Renal pelvis (tissue), 4 donors: ENCODE data around the gene PBX4. TPM values are rescaled to one million over a fixed set of nuclear protein-coding genes. Genes with fewer than 3 reads are reported as not detected.

Source experiments
- DNase-seq: peaks from one replicate; pipeline ENCODE4 v3.0.0-alpha.2; 2013
- polyA plus RNA-seq, 3 donors: library from polyadenylated mRNA; unstranded; fragments of 120-200 nt; gene quantifications; one replicate each; pipeline ENCODE4 v1.2.1, GENCODE V29; 2013; ENCODE audit not compliant: insufficient read length in 3 of 3

Gene PBX4
- polyA plus RNA-seq, 3 donors, result 3.8 to 7.6 (median 5.8) TPM

DNA sequence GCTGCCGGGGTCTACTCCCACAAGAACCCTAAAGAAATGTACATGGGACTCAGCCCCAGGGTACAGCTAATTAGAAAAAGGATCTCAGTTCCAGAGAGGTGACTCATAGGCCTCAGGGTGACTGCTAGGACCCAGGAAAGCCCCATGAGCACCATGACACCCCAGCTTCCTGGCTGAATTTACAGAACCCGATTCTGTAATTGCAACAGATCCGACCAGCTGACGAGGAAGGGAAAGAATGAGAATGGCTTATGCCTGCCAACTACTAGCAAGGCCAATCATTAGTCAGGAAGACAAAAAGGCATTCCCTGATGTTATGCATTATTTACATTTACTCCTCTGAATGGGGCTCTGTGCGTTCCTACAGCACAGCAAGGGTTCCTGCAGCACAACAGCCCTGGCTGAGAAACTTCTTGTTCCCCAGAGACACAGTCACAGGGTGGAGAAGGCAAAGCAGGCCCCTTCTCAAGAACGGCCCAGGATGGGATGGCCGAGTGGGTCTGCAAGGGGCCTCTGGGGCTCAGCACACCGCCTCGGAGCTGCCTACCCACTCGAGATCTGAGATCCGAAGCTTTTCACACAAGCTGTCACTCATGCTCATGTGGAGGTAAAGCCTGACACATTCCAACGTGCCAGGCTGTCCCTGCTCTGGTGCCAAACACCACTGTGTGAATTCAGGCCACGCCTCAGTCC, 27.2 kb downstream of the PBX4 start:
- DNase-seq, result no peak

DNA sequence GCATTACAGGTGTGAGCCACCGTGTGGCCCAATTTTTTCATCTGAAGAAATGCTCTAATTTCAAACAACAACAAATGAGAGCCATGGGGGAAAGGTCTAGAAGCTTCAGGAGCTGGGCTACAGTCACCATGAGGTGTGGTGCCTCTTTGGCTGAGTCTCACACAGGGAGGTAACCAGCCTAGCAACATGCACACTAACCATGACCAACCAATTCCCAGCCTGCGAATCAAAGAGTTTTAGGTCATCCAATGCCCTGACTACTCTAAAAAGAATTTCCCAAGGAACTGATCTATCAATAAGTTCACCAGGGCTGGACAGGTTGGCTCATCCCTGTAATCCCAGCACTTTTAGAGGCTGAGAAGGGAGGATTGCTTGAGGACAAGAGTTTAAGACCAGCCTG, 29.9 kb downstream of the PBX4 start:
- DNase-seq, result no peak

DNA sequence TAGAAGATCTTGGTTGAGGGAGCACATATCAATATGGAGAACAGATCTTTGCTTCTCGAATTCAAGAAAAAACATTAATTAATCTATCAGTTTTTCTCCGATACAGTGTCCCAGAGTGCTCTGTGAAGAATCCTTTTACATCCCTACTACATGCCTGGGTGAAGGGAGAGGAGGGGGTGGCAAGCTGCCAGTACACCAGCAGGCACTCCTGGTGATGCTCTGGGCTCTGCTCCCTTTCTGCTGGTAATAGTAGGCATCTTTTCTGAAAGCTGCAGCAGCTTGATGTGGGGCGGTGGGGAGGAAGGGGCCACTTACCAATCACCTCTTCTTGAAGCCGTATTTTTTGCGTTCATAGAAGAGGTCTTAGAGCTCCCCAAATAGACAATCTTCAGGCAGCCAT, 30.7 kb downstream of the PBX4 start:
- no peak for DNase-seq

DNA sequence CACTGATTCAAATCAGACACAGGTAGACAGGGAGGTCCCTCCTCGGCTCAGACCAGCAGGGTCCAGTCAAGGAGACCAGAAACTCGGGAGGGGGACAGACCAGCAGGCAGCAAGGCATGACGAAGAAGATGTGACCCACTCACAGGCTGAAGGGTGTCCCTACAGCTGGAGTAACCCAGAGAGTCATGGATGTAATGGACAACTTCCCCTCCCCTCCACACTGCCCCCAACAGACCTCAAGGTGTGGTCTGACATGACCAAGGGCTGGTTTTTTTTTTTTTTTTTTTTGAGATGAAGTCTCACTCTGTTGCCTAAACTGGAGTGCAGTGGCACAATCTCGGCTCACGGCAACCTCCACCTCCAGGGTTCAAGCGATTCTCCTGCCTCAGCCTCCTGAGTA, 34.1 kb downstream of the PBX4 start:
- DNase-seq, result no peak

DNA sequence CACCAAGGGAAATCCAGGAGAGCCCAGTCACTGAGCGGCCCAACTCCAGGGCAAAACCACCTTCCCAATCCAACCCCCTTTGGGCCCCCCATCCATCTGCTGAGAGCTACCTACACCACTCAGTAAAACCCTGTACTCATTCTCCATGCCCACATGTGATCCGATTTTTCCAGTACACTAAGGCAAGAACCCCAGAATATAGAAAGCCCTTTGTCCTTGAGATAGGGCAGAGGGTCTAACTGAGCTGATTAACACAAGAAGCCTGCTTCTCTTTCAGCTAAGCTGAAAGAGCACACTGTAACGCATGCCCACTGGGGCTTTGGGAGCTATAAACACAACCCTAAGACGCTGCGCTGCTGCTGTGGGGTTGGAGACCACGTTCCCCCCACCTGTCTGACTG, 36.0 kb downstream of the PBX4 start:
- no peak for DNase-seq

DNA sequence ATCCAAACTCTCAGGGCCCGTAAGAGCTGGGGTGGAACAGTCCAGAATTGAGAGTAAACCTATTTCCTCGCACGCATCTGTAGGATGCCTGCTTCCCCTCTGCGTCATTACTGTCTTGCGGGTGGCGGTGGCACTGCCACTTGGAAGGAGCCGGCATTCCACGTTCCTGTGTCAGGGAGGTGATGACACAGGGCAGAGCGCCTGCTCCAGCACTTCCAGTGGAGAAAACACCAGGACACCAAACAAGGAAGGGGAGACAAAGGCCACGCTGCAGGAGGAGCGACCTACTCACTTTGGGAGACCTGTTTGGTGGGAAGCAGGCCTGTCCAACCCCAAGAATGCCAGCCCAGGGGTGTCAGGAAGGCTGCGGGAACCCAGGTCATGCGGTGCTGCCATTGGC, 37.1 kb downstream of the PBX4 start:
- DNase-seq, result no peak

DNA sequence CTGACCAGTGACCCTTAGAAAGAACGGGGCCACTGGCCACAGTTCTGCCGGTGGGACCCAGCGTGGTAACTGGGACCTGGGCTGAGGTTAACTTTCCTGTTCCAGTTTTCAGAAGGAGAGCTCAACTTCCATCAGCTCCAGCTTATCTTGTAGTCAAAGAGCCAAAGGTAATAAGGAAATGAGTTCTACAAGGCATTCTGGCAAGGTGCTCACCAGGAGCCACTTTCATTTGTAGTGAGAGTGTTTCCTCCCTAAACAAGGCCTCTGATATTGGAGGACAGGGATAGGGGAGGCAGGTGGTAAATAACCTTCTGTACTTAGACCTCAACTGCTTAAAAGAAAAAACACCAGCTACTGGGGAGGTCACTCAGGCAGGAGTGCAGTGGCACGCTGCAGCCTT, 38.1 kb downstream of the PBX4 start:
- no peak for DNase-seq

DNA sequence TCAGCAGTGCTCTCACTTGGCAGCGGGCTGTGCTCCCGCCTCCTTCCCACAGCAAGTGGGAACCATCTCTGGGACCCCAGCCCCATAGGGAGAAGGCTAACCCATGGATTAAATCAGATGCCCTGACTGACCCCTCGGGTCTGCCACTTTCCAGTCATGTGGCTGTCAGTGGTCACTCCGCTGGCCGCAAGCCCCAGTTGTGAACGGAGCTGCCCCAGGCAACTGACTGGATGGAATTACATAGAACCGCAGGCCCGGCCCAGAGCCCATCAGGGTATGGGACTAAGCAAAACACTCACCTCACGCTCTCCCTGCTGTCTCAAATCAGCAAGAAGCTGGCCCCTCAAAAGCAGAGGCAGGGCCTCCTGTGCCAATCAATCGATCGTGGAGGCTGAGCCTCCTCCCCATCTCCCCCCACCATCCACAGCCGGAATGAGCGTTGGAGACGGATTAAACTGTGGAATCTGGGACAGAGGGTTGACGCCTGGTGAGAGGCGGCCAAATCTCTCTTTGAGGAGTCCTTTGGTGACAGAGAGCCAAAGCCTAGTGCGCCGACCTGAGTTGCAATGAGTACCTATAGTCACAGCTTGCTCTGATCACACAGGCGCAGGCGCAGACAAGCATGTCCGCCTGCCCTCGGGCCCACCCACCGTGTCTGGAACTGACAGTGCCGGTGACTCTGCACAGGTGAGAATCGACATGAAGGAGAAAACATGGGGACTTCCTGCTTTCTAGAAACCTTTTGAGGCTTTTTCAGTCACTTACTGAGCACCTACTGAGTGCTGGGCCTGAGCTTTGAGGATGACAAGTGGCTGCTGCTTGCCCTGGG, 38.7 kb downstream of the PBX4 start:
- no peak for DNase-seq

DNA sequence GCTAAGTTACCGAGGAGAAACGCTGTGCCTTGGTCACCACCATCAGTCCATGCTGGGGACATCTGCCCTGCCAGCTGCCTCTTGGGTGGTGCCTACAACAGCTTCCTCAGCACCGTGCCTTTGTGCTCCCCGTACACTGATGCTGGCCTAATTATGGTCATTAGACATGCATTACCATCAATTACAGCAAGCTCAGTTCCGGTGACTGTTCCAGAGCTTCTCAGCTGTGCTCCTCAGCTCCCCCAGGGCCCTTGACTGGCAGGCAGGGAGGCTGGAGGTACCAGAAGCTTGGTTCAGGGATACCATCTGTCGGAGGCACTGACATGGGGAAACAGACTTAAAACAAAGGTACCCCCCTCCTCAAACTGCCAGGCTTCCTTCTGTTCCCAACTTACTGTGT, 40.2 kb downstream of the PBX4 start:
- no peak for DNase-seq

DNA sequence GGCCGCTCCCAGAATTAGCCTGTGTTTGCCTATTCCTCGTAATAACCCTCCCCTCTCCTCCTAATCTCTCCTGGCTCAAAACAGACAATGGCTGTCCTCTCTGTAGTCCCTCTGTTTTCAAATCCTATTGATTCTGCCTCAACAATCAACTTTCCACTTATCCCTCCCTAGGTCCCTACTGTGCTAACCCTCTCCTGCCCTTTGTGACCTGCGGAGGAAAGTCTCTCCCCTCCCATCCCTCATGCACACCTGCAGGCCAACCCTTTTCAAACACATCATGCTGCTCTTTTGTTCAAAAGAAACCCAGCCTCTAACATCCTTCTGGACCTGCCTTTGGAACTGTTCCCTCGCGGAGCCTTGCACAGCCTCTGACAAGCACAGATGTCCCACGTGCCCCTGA, 43.1 kb downstream of the PBX4 start:
- DNase-seq, result no peak

DNA sequence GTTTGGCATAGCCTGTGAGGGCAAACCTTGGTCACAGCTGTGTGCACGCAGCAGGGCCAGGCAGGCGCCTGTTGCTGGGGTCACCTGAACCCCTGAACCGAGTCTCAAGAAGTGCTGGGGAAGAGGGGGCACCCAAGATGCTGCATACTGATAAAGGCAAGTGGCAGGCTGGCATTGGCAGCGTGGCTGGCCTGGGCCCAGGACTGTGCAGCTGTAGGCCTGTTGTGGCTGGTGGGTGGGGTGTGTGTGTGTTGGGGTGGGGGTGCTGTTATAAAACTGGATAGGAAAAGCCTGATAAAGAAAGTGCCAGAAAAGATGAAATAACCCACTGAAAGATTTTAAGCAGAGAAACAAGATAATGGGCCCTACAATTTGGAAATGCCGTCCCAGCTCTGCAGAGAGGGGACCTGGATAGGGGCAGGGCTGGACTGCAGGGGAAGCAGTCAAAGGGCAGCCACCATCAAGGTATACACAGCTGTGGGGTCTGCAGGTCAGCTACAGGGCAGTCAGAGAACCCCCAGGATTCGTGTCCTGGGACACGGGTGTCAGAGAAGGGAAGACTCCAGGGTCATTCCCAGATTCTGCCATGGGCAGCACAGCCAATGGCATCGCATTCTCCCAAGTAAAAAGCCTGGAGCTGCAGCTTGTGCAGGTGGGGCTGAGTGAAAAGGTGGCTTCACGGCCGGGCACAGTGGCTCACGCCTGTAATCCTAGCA, 47.3 kb downstream of the PBX4 start:
- DNase-seq, result no peak

DNA sequence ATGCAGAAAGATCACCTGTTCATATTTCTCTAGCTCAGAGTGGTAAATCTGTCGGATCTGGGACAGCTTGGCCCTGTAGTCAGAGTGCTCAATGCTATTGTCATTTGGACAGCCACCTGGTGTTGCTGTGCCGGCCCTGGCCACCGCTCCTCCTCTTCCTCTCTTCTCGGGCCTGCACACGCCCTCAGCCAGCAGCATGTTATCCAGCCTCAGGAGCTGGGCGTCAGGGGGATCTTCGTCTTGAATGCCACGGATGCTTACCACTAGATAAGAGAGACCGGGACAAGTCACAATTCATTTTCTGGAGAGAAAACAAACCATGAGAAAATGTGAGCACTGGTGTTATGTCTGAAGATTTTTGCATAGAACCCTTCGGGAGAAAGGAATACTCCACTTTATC, 47.9 kb downstream of the PBX4 start:
- no peak for DNase-seq

DNA sequence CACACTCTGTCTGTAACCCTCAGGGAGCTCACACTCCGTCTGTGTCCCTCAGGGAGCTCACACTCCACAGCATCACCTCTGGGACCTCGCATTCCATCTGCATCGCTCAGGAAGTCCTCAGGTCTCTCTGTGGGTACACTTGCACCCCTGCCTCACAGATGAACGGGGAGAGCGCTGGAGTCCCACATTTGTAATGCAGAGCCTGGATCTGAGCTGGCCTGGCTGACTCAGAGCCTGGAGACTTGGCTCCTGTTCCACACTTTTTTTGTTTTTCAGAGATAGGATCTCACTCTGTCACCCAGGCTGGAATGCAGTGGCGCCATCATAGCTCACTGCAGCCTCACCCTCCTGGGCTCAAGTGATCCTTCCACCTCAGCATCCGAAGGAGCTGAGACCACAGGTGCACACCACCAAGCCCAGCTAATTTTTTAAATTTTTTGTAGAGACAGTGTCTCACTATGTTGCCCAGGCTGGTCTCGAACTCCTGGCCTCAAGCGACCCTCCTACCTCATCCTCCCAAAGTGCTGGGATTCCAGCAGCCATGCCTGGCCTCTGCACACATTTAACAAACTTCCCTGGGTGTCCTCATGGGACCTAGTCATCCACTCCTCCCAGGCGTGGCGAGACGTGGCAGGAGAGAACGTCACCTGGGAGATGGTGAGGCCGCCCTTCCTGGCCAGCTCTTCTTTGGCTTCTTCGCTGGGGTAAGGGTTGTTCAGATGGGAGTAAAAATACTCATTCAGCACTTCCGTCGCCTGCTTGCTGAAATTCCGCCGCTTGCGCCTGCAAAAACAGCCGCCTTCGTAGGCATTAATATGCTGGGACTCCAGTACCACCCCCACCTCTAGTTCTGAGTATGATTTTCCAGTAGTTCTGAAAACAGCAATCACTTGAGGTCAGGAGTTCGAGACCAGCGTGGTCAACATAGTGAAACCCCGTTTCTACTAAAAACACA, 49.4 kb downstream of the PBX4 start:
- no peak for DNase-seq

DNA sequence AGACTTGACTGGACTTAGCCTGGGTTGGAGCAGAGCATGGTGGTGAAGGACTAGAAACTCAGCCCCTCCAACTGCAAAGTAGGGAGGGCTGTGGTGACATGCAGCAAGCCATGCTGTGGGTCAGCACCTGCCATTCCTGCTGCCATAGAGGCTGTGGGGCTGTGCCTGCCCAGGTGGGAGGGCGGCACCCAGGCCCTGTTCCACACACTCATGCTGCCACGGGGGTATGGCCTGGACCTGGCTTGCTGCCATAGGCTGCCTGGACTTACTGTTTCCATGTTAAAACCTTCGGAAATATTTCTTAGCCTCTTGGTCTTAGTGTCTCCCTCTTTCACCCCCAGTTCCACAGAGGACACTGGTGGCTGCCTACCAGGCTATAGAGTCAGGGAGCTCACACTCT, 51.1 kb downstream of the PBX4 start:
- DNase-seq, result no peak

DNA sequence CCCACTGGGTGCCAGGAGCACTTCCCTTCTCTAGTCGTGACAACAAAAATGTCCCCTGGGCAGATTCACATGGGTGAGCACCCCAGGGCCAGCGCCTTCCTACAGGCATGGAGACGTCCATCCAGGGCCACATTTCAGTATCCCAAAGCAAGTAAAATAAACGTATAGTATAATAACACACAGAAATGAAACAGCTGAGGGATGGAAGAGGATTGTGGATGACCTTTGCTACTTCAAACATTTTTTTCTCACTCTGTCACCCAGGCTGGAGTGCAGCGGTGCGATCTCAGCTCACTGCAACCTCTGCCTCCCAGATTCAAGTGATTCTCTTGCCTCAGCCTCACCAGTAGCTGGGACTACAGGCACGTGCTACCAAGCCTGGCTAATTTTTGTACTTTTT, 52.2 kb downstream of the PBX4 start:
- DNase-seq, result no peak

DNA sequence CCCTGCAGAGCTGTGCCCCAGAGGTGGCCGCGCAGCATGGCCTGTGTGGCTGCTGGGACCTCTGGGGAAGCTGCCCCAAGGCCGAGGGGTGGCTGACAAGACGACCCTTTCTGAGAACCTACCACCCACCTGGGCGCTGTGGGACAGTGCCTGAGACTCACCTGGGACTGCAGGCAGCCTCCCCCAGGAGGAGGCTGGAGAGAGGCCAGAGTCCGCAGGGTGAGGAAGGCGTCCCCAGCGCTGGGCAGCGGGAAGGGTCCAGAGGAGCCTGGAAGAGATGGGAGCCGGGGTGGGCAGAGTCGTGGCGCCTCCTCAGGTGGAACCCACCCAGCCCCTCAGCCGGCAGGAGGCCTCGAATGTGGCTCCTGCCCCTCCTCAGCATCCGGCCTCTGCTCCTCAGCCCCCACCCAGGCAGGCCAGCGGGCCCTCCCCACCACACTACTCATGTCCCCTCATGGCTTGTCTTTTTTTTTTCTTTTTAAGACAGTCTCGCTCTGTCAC, 55.1 kb downstream of the PBX4 start:
- no peak for DNase-seq

DNA sequence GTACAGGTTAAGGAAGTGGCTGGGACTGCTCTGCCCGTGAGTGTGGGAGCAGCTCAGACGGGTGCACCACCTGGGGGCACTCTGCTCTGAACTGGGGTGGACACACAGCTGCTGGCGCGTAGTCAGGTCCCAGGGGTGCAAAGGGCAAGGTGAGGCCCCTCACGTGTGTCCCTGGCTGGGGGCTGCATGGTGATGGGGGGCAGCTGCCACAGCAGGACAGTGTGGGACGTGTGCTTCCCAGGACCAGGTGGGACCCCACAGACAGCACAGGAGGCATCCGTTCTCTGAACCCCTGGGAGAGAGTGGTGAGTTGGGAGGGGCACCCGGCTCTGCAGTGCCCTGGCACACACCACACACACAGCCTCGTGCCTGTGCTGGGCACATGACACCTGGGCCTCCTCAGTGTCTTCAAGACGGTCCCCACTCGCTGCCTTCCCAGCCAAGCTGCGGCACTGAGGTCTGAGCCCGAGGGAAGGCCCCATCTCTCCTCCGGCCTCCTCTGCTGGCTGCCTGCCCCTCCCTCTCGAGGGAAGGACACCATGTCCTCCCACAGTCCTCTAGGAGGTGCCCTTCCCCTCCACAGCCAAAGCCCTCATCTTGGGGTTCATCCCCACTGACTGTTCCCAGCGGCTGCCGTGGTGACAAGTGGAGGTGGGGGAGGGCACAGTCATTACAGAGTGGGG, 55.7 kb downstream of the PBX4 start:
- no peak for DNase-seq

DNA sequence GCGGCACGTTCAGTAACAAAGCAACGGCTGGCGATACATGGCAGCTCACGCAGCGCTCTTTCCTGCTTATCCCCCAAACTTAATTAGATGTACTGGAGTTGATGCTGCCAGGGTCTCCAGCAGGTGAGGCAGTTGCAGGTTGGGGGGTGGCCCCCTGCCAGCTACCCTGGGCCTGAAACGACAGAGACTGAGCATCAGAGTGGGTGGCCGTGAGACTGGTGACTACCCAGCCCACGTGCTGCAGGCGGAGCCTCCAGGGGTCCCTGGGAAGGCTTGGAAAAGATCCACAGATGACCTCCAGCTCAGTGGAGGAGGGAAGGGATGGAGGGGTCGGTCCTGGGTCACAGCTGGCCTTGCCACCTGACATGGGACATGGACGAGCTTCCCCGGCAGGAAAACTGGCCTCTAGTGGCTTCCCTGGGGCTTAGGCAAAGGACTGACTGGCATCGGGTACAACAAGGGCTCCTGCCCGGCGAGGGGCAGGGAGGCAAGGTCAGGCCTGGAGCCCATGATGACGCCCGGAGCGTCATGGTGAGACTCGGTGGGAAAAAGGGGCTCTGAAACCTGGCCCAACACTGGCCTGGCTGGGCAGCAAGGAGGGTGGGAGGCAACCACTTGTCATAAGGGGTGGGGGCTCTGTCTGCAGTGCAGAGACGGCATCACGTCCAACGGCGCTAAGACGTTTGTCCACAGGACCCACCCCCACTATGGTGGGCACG, 56.4 kb downstream of the PBX4 start:
- no peak for DNase-seq

DNA sequence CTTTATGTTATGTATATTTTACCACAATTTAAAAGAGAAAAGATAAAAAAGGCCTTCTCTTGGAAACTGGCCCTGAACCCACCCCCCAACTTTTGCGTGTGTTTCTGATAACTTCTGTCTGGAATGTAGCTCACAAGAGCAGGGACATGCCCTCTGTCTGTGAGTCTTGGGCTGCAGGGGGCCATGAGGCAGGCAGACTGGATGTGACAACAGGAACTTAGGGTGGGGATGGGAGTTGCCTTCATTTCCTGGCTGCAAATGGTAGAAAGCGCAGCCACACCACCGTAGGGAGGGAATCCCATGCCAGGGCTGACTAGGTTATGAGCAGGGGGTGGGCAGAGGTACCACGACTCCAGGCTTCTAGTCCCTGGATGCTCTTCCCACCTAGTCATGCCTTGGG, 58.6 kb downstream of the PBX4 start:
- no peak for DNase-seq

DNA sequence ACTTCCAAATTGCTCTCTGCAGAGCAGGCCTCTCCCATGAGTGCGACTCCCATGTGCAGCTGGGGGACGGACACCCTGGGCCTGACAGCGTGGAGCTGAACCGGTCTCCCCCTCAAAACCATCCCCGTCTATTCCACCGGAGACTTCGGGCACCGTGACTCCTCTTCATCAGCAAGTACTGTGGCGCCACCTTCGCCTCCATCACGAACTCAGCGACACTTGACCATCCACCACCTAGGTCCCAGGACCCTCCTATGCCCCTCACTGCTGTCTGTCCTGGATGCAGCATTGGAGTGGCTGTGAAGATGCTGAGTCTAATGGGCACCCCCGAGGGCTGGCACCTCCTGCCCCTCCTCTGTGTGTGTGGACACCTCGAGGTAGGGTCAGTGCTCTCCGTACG, 59.9 kb downstream of the PBX4 start:
- DNase-seq, result no peak
